ENCODE data around the gene POLR3H.
"Not testable (repeated sequence)": the region's sequence is repeated elsewhere in the genome, so short reads cannot be mapped to it uniquely, and the experiment has no call there.

The POLR3H gene

GRCh38 chr22:41564563-41564962 lies 20.3 kb upstream of the POLR3H start:
- no peak for DNase-seq (ENCODE audit: low read depth, low spot score)

GRCh38 chr22:41563051-41563711 lies 18.9 kb upstream of the POLR3H start:
- no peak for DNase-seq (ENCODE audit: low read depth, low spot score)

- DNase-seq (ENCODE audit: low read depth, low spot score): no peak
Observed at GRCh38 chr22:41562461-41562860, 18.2 kb upstream of the POLR3H start.

DNA sequence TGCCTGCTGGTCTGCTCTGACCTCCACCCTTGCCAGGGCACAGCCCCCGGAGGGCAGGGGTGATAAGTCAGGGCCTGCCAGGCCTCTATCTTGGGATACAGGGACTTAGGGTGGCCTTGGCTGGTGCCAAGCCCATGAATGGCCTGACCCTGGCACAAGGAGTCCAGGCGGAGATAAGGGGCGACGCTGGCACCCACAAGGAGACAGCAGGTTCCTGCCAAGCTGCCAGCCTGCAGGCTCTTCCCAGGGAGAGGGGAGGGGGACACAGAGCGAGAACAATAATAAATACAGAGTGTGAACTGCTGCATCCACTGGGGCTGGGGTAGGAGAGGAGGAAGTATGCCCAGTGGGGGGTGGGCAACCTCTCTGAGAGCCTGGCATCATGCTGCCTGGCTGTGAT lies 17.5 kb upstream of the POLR3H start:
- no peak for DNase-seq (ENCODE audit: low read depth, low spot score)

DNA sequence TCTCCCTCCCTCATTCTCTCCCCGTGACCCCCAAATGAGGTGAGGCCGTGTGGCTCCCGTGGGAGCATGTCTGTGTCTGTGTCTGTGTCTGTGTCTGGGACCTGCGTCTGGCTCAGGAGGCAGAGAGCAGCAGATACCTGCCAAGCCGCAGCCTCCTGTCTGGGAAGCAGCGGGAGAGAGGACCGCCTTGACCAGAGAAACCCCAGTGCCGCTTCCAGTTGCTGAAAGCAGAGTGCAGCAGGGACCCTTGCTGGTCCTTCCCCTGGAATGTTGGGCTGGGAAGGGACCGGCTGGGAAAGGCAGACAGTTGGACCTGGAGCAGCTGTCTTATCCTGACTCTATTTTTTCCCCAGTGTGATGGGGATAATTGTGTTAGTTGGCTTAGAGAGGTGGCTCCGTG lies 17.1 kb upstream of the POLR3H start:
- DNase-seq (ENCODE audit: low read depth, low spot score): no peak

DNA sequence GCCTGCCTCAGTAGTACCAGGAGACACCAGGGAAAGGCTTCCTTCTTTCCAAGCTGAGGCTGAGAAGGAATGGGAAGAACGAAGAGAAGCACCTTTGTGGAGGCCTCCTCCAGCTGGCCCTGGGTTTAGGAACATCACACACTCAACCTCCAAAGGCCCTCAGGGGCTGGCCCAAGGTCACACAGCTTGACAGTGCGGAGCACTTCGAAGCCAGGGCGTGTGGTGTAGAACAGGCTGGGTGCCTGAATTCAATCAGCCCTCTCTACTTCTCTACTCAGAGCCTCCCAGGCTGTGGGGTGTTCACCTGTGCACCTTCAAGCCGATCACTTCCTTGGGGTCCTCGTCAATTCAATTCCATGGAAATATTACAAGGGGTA lies 15.8 kb upstream of the POLR3H start:
- DNase-seq (ENCODE audit: low read depth, low spot score): no peak

- DNase-seq (ENCODE audit: low read depth, low spot score): not testable (repeated sequence)
Observed at GRCh38 chr22:41558241-41558630, 14.0 kb upstream of the POLR3H start.

- no peak for DNase-seq (ENCODE audit: low read depth, low spot score)
Observed at GRCh38 chr22:41557401-41558240, 13.4 kb upstream of the POLR3H start.

DNA sequence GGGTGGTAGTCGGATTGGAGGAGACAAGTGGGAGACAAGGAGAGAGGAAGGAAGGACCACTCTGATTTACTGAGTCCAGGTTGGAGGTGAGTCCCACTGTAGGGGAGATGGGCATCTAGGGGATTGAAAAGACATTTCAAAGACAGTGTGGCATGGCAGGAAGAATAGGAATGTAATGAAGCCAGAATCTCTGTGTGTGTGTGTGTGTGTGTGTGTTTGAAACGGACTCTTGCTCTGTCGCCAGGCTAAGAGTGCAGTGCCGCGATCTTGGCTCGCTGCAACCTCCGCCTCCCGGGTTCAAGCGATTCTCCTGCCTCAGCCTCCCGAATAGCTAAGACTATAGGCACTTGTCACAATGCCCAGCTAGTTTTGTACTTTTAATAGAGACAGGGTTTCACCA lies 12.3 kb upstream of the POLR3H start:
- no peak for DNase-seq (ENCODE audit: low read depth, low spot score)

GRCh38 chr22:41555325-41555982 lies 11.2 kb upstream of the POLR3H start:
- no peak for DNase-seq (ENCODE audit: low read depth, low spot score)

DNA sequence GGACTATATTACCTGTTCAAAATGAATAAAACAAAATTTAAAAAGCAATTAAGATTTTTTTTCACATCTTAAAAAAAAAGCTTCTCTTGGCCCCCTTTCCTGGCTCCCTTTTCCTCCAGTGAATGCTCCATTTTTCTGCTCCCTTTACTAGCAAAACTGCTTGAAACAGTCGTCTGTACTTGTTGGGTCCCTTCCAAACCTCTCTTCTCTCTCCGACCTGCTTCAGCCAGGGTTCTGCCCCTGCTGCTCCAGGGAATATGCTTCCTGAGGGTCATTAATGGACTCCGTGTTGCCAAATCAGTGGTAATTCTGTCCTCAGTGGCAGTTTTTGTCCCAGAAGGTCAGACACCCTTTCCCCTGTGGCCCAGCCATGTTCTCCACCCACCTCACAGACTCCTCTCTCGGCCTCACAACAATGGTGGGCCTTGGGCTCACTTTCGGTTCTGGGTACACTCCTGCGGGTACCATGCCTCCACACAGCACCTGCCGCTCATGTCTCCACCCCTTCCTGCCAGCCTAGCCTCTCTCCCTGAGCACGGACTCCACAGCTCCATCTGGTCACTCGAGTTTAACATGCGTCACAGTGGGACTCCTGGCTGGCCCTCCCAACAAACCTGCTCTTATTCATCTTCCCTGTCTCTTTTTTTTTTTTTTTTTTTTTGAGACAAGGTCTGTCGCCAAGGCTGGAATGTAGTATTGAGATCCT lies 7.8 kb upstream of the POLR3H start:
- DNase-seq (ENCODE audit: low read depth, low spot score): no peak

DNA sequence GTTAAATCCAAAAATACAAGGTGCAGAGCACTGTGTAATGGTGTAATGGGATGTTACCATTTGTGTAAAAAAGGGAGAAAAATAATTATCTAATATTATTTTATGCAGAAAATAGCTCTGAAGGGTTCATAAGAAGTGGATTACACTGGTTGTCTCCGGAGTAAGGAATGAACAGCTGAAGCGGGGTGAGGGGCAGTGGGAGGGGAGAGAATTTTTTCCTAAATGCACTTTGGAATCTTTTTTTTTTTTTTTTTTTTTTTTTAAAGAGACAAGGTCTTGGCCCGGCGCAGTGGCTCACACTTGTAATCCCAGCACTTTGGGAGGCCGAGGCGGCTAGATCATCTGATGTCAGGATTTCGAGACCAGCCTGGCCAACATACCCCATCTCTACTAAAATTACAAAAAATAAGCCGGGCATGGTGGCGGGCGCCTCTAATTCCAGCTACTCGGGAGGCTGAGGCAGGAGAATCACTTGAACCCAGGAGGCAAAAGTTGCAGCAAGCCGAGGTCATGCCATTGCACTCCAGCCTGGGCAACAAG lies 6.8 kb upstream of the POLR3H start:
- DNase-seq (ENCODE audit: low read depth, low spot score): no peak

- DNase-seq (ENCODE audit: low read depth, low spot score): no peak
Observed at GRCh38 chr22:41548830-41549211, 4.6 kb upstream of the POLR3H start.

- no peak for DNase-seq (ENCODE audit: low read depth, low spot score)
Observed at GRCh38 chr22:41544671-41545476, 604 bp upstream of the POLR3H start.

- no peak for DNase-seq (ENCODE audit: low read depth, low spot score)
Observed at GRCh38 chr22:41542224-41542623, 2.0 kb downstream of the POLR3H start.

- DNase-seq (ENCODE audit: low read depth, low spot score): no peak
Observed at GRCh38 chr22:41541484-41541883, 2.8 kb downstream of the POLR3H start.

DNA sequence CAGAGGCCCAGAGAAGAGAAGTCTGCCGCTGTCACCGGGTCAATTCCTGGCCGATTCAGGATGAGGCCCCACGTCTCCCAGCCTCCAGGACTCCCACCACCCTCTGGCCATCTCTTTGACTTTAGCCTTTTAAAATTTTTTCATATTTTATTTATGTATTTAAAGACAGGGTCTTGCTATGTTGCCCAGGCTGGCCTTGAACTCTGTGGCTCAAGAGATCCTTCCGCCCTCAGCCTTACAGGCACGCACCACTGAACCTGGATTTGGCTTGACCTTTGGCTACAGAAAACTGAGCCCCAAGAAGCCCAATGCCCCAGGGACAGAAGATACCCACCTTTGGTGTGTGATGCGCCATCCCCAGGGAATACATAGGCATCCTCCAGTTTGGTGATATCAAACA lies 3.9 kb downstream of the POLR3H start:
- no peak for DNase-seq (ENCODE audit: low read depth, low spot score)

DNA sequence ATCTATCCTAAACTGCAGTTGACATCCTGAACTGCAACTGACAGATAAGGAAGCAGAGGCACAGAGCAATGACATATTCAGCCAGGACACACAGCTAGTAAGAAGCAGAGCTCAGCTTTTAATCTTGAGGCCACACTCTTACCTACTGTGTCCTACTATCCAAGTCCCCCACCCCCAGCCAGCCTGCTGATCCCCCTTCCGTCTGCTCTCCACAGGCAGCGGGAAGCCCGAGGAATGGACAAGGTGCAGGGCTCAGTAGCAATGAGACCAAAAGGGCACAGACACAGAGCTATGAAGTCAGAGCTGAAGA lies 4.3 kb downstream of the POLR3H start:
- no peak for DNase-seq (ENCODE audit: low read depth, low spot score)

- DNase-seq (ENCODE audit: low read depth, low spot score): no peak
Observed at GRCh38 chr22:41539146-41540005, 4.9 kb downstream of the POLR3H start.

GRCh38 chr22:41538583-41538982 lies 5.7 kb downstream of the POLR3H start:
- no peak for DNase-seq (ENCODE audit: low read depth, low spot score)
